GM23338 (cell line): Measurements from ENCODE around the gene HPD. TPM values are rescaled to one million over a fixed set of nuclear protein-coding genes. Genes with fewer than 3 reads are reported as not detected.
A peak's percentile ranks its signal among the peaks of the same experiment; 100 is the strongest.
"Not testable (repeated sequence)": the region's sequence is repeated elsewhere in the genome, so short reads cannot be mapped to it uniquely, and the experiment has no call there.

Experiments used
- ATAC-seq: fragments of 200-7000 bp; cut with Tn5 transposase; 3 replicates; pipeline ENCODE4 v1.9.1; 2020
- DNase-seq: peaks from one replicate; pipeline ENCODE4 v3.0.0-alpha.2; 2015; ENCODE audit warnings: low spot score
- H2AFZ ChIP-seq: fragments of 200-600 bp; sonication (generic); 2 replicates; pipeline ENCODE4 v1.8.0; 2016; ENCODE audit warnings: antibody characterized with exemption, mild to moderate bottlenecking, moderate library complexity
- H3F3A ChIP-seq: fragments of 200-600 bp; sonication (generic); replicated peaks from 2 replicates; pipeline ENCODE4 v1.8.0; 2017; ENCODE audit warnings: antibody characterized with exemption, mixed run types, low read depth
- H3K27ac ChIP-seq: fragments of 200-600 bp; sonication (generic); 2 replicates; pipeline ENCODE4 v1.6.1; 2016; ENCODE audit warnings: low read depth
- H3K27me3 ChIP-seq: fragments of 200-600 bp; sonication (generic); 2 replicates; pipeline ENCODE4 v1.8.0; 2016; ENCODE audit warnings: mild to moderate bottlenecking, mixed run types, moderate library complexity; ENCODE audit not compliant: insufficient read depth
- H3K36me3 ChIP-seq: fragments of 200-600 bp; sonication (generic); 2 replicates; pipeline ENCODE4 v1.8.0; 2016; ENCODE audit warnings: mild to moderate bottlenecking; ENCODE audit not compliant: insufficient read depth
- H3K4me1 ChIP-seq: fragments of 200-600 bp; sonication (generic); 2 replicates; pipeline ENCODE4 v1.8.0; 2016; ENCODE audit warnings: mild to moderate bottlenecking, moderate library complexity; ENCODE audit not compliant: insufficient read depth
- H3K4me2 ChIP-seq: fragments of 200-600 bp; sonication (generic); 2 replicates; pipeline ENCODE4 v1.7.1; 2017; ENCODE audit warnings: mixed run types
- H3K4me3 ChIP-seq: fragments of 200-600 bp; sonication (generic); 2 replicates; pipeline ENCODE4 v1.6.1; 2016; ENCODE audit warnings: mixed run types
- H3K79me2 ChIP-seq: fragments of 200-600 bp; sonication (generic); replicated peaks from 2 replicates; pipeline ENCODE4 v1.8.0; 2017; ENCODE audit warnings: mild to moderate bottlenecking; ENCODE audit not compliant: insufficient read depth
- H3K9me2 ChIP-seq: fragments of 200-600 bp; sonication (generic); 2 replicates; pipeline ENCODE4 v1.8.0; 2017; ENCODE audit not compliant: insufficient read depth
- H4K20me1 ChIP-seq: fragments of 200-600 bp; sonication (generic); replicated peaks from 2 replicates; pipeline ENCODE4 v1.8.0; 2017; ENCODE audit warnings: mild to moderate bottlenecking; ENCODE audit not compliant: insufficient read depth
- H3K27ac Mint-ChIP-seq: 2 replicates; pipeline ENCODE4 v1.8.0; 2020; ENCODE audit warnings: inconsistent platforms, mild to moderate bottlenecking, moderate library complexity, mixed read lengths
- H3K27me3 Mint-ChIP-seq: 3 replicates; pipeline ENCODE4 v1.8.0; 2022; ENCODE audit warnings: low read depth, mild to moderate bottlenecking, moderate library complexity, mixed read lengths, inconsistent platforms; ENCODE audit not compliant: insufficient read depth, poor library complexity
- H3K36me3 Mint-ChIP-seq: 3 replicates; pipeline ENCODE4 v1.8.0; 2021; ENCODE audit warnings: low read depth, mild to moderate bottlenecking, inconsistent platforms, moderate library complexity, mixed read lengths
- H3K4me1 Mint-ChIP-seq: 3 replicates; pipeline ENCODE4 v1.8.0; 2020; ENCODE audit warnings: mild to moderate bottlenecking, inconsistent platforms, mixed read lengths
- H3K4me3 Mint-ChIP-seq: 3 replicates; pipeline ENCODE4 v1.8.0; 2021; ENCODE audit warnings: moderate library complexity, mild to moderate bottlenecking, inconsistent platforms, mixed read lengths
- H3K9me3 Mint-ChIP-seq: 3 replicates; pipeline ENCODE4 v1.8.0; 2020; ENCODE audit warnings: moderate library complexity, mild to moderate bottlenecking, inconsistent platforms, mixed read lengths
- CTCF ChIP-seq, 2 experiments: fragments of 200-600 bp in 1 of 2; sonication (generic) in 1 of 2; conservative IDR thresholded peaks; 2 replicates each; pipeline versions ENCODE4 v1.5.1 to v1.6.1; 2016 to 2017; ENCODE audit warnings: antibody characterized with exemption in 2 of 2, low read depth in 2 of 2, mild to moderate bottlenecking in 2 of 2, moderate library complexity in 1 of 2
- ZNF331 ChIP-seq: fragments of 250-450 bp; sonication (Bioruptor Pico); IDR thresholded peaks from 2 replicates; pipeline ENCODE4 v1.5.0; 2020; ENCODE audit warnings: low read depth, mild to moderate bottlenecking, moderate library complexity
- ZNF462 ChIP-seq: fragments of 250-450 bp; sonication (Bioruptor Pico); IDR thresholded peaks from 2 replicates; pipeline ENCODE4 v1.5.0; 2020; ENCODE audit warnings: mild to moderate bottlenecking, moderate library complexity
- polyA plus RNA-seq: library from polyadenylated mRNA; unstranded; fragments of >200 nt; fragmentation: Nextera tagmentation; extraction: Ambion mirVana; gene quantifications from 2 replicates; pipeline ENCODE4 v1.2.1, GENCODE V29; 2016
- total RNA-seq: library from RNA; depleted of rRNA; stranded (reverse); fragments of >200 nt; shearing (Covaris generic); gene quantifications from 2 replicates; pipeline ENCODE4 v1.2.3, GENCODE V29; 2014

Gene HPD
- total and polyA plus RNA-seq, 2 experiments from 2014 or later: not detected

GRCh38 chr12:121892673-121893561 lies 34.3 kb upstream of the HPD start (continued):
- TF ChIP-seq CTCF (conservative IDR thresholded peaks at IDR 0.05; ENCODE audit: low read depth in 2 of 2) (no peak), ZNF462 (CRISPR knock-in tag) (no peak), ZNF331 (CRISPR knock-in tag) (no peak)

- not testable (repeated sequence) for H3K27ac Mint-ChIP-seq, DNase-seq
- H3K79me2 ChIP-seq: peaks cover 11% of the 10 kb centered on the region; the same call in 1 of the 2 replicates
These were observed 31.0 kb upstream of the HPD start for GRCh38 chr12:121889661-121890060.

More at GRCh38 chr12:121889661-121890060, 31.0 kb upstream of the HPD start:
- Mint-ChIP-seq H3K4me1 (peaks cover 21% of the 10 kb centered on the region), H3K4me3 (peak overlapping the region; percentile 96), H3K27me3 (peaks cover 19% of the 10 kb centered on the region)
- H3K27me3 ChIP-seq: peaks cover 10% of the 10 kb centered on the region
- H3K27ac ChIP-seq, ATAC-seq, H2AFZ ChIP-seq, H3K9me2 ChIP-seq, H3K36me3 Mint-ChIP-seq, H3K9me3 Mint-ChIP-seq, H3K36me3 ChIP-seq: not testable (repeated sequence)
- peaks cover 16% of the 10 kb centered on the region; the same call in 1 of the 2 replicates for H3K4me1 ChIP-seq
- peaks cover 12% of the 10 kb centered on the region for H3F3A ChIP-seq
- H3K4me3 ChIP-seq: peak overlapping the region; percentile 61
- H4K20me1 ChIP-seq: peaks cover 20% of the 10 kb centered on the region
- peak overlapping the region; percentile 71 for H3K4me2 ChIP-seq
